ENCODE results near the gene RPP38. TPM values are rescaled to one million over a fixed set of nuclear protein-coding genes. Genes with fewer than 3 reads are reported as not detected.

RPP38 gene
- total and polyA plus RNA-seq, 2 of the 4 experiments (the other 2 are of a cell fraction), result 12.4 to 19.0 TPM

DNA sequence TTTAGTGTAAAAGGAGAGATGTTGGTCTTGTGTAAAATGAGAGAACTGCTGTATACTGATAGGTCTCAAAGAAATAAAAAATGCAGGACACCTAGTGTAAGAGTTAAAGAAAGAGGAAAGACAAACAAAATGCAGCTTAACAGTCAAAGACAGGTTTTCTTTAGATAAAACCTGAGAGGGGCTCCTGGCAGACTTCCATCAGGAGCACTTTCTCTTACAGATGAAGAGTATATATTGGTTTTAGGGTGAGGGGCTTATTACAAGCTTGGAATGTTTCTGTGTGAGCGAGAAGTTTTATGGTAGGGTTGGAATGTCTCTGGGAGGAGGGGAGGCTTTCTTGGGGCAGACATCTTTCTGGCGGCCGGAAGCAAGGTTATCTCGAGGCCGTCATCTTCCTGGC, 24.8 kb upstream of the RPP38 start:
- H3K9me3 ChIP-seq (ENCODE audit: control insufficient read depth, insufficient read depth, low read length), result peaks cover 6% of the 10 kb centered on the region
- TF ChIP-seq MAFK (IDR thresholded peaks at IDR 0.05; ENCODE audit: low read depth, low read length) (no peak), CTCF (conservative IDR thresholded peaks at IDR 0.05; ENCODE audit: low read depth, low read length) (no peak), RAD21 (IDR thresholded peaks at IDR 0.05; ENCODE audit: low read length) (no peak), RFX5 (IDR thresholded peaks at IDR 0.05; ENCODE audit: low read depth, low read length) (no peak), FOS (IDR thresholded peaks at IDR 0.05; ENCODE audit: low read depth, low read length) (no peak), MAZ (IDR thresholded peaks at IDR 0.05; ENCODE audit: borderline replicate concordance, low read depth, low read length) (no peak), NFE2L2 (IDR thresholded peaks at IDR 0.05; ENCODE audit: low read depth, low read length) (no peak), RCOR1 (IDR thresholded peaks at IDR 0.05; ENCODE audit: insufficient replicate concordance, low read length) (no peak), CEBPB (IDR thresholded peaks at IDR 0.05; ENCODE audit: low read depth, low read length) (no peak), BHLHE40 (IDR thresholded peaks at IDR 0.05; ENCODE audit: low read depth, low read length) (no peak), SMC3 (IDR thresholded peaks at IDR 0.05; ENCODE audit: low read depth, low read length) (no peak), MXI1 (IDR thresholded peaks at IDR 0.05; ENCODE audit: borderline replicate concordance, low read depth, low read length) (no peak), CHD1 (IDR thresholded peaks at IDR 0.05; ENCODE audit: low read depth, low read length) (no peak), POLR2A (IDR thresholded peaks at IDR 0.05; ENCODE audit: low read depth, low read length) (no peak)
- TF ChIP-seq, protein P1, sequence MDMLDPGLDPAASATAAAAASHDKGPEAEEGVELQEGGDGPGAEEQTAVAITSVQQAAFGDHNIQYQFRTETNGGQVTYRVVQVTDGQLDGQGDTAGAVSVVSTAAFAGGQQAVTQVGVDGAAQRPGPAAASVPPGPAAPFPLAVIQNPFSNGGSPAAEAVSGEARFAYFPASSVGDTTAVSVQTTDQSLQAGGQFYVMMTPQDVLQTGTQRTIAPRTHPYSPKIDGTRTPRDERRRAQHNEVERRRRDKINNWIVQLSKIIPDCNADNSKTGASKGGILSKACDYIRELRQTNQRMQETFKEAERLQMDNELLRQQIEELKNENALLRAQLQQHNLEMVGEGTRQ (IDR thresholded peaks at IDR 0.05; ENCODE audit: low read depth, low read length), result no peak
- TF ChIP-seq, protein P2, sequence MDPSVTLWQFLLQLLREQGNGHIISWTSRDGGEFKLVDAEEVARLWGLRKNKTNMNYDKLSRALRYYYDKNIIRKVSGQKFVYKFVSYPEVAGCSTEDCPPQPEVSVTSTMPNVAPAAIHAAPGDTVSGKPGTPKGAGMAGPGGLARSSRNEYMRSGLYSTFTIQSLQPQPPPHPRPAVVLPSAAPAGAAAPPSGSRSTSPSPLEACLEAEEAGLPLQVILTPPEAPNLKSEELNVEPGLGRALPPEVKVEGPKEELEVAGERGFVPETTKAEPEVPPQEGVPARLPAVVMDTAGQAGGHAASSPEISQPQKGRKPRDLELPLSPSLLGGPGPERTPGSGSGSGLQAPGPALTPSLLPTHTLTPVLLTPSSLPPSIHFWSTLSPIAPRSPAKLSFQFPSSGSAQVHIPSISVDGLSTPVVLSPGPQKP (IDR thresholded peaks at IDR 0.05; ENCODE audit: borderline replicate concordance, low read depth, low read length), result no peak
- POLR2A ChIA-PET (ENCODE audit: unreplicated experiment), result interaction anchor here (1.0 kb wide), 1 partner anchor 15 kb away, joined by 9 read pairs; no protein-coding TSS in a partner anchor
- H3K14ac ChIP-seq (replicated peaks; ENCODE audit: low read depth, low read length), result no peak overlapping the region
- H3K56ac ChIP-seq (ENCODE audit: extremely low read depth, insufficient read depth, low read length), result no peak overlapping the region
- no peaks in the 10 kb centered on the region for H3K79me1 ChIP-seq (ENCODE audit: low read depth in 1 of 2, low read length in 2 of 2)
- H3K4me3 ChIP-seq (ENCODE audit: insufficient read depth, low read depth, low read length), result no peak overlapping the region
- no peak overlapping the region for H3K27ac ChIP-seq (ENCODE audit: insufficient read depth, low read length)
- no peak overlapping the region for H2AK9ac ChIP-seq (replicated peaks; ENCODE audit: low read depth, low read length, poor library complexity)
- H4K20me1 ChIP-seq (ENCODE audit: insufficient read depth, low read length), result no peaks in the 10 kb centered on the region
- DNase-seq, result no peak
- no peak overlapping the region for H4K91ac ChIP-seq (ENCODE audit: insufficient read depth, low read depth, low read length)
- H3K36me3 ChIP-seq (ENCODE audit: control insufficient read depth, insufficient read depth, low read length), result no peaks in the 10 kb centered on the region
- intact Hi-C loops (cut with micrococcal nuclease) (no loop called here), in situ Hi-C loops (cut with MboI; ENCODE audit: low sequenced_read_pairs) (no loop called here), dilution Hi-C loops (cut with HindIII; ENCODE audit: low sequenced_read_pairs, unreplicated experiment) (no loop called here)
- no peak overlapping the region for H2AFZ ChIP-seq (replicated peaks; ENCODE audit: low read length, poor library complexity)
- no peak overlapping the region for H3K18ac ChIP-seq (ENCODE audit: low read depth, low read length)
- H3K4me1 ChIP-seq (ENCODE audit: control insufficient read depth, insufficient read depth, low read length), result no peaks in the 10 kb centered on the region
- no CpG with 5 or more reads among the region's 5 CpGs for WGBS, 2 experiments (ENCODE audit: extremely low coverage in 2 of 2, insufficient read length in 1 of 2)
- H3K27me3 ChIP-seq (ENCODE audit: control insufficient read depth, insufficient read depth, low read length), result peaks cover 3% of the 10 kb centered on the region; the same call in 1 of the 2 replicates
- no peak overlapping the region for H2BK5ac ChIP-seq (ENCODE audit: low read depth, low read length, poor library complexity, severe bottlenecking)
- H3K4ac ChIP-seq (ENCODE audit: low read depth, low read length), result no peak overlapping the region
- H4K8ac ChIP-seq (ENCODE audit: low read depth in 2 of 2, low read length in 2 of 2), result no peak overlapping the region
- H2BK20ac ChIP-seq (ENCODE audit: low read depth, low read length), result no peak overlapping the region
- H3K23ac ChIP-seq (ENCODE audit: low read depth, low read length), result no peak overlapping the region
- H2AK5ac ChIP-seq (ENCODE audit: low read depth, low read length), result no peak overlapping the region
- CTCF ChIA-PET, result no interaction called here
- no peak for ATAC-seq (ENCODE audit: low read depth)
- no peaks in the 10 kb centered on the region for H3K9me1 ChIP-seq (ENCODE audit: insufficient read depth, low read length)
- no peak overlapping the region for H2BK15ac ChIP-seq (ENCODE audit: low read depth, low read length)
- no peak overlapping the region for H4K5ac ChIP-seq (ENCODE audit: low read depth, low read length)
- H2BK120ac ChIP-seq (ENCODE audit: low read depth, low read length), result no peak overlapping the region
- BruUV-seq (replicated peaks), result no TSS peak
- no peak overlapping the region for H3K9ac ChIP-seq (ENCODE audit: low read depth, low read length)
- no peak overlapping the region for H3K4me2 ChIP-seq (ENCODE audit: low read depth, low read length)
